NCI-H774 (cell line): ENCODE data around the gene SNW1.
"Not testable (repeated sequence)": the region's sequence is repeated elsewhere in the genome, so short reads cannot be mapped to it uniquely, and the experiment has no call there.

Experiments
- DNase-seq: peaks from one replicate; lab custom pipeline; 2025; lab: John Stamatoyannopoulos, UW

Gene SNW1

GRCh38 chr14:77747425-77747824 lies 13.5 kb downstream of the SNW1 start:
- not testable (repeated sequence) for DNase-seq

- no peak for DNase-seq
Observed at GRCh38 chr14:77746064-77746702, 14.8 kb downstream of the SNW1 start.

- DNase-seq: no peak
Observed at GRCh38 chr14:77741438-77741837, 19.5 kb downstream of the SNW1 start.

GRCh38 chr14:77738559-77739250 lies 22.3 kb downstream of the SNW1 start:
- no peak for DNase-seq

- no peak for DNase-seq
Observed at GRCh38 chr14:77730976-77731497, 29.9 kb downstream of the SNW1 start.

GRCh38 chr14:77722301-77722700 lies 38.7 kb downstream of the SNW1 start:
- DNase-seq: no peak

- no peak for DNase-seq
Observed at GRCh38 chr14:77721437-77721836, 39.5 kb downstream of the SNW1 start.

- DNase-seq: no peak
Observed at GRCh38 chr14:77717608-77718305, 43.2 kb downstream of the SNW1 start.

- no peak for DNase-seq
Observed at GRCh38 chr14:77714926-77715325, 46.0 kb downstream of the SNW1 start.

GRCh38 chr14:77710364-77710763 lies 50.6 kb downstream of the SNW1 start:
- DNase-seq: no peak

- no peak for DNase-seq
Observed at GRCh38 chr14:77709412-77709811, 51.5 kb downstream of the SNW1 start.

GRCh38 chr14:77708749-77709148 lies 52.2 kb downstream of the SNW1 start:
- no peak for DNase-seq

GRCh38 chr14:77707724-77708408 lies 53.1 kb downstream of the SNW1 start, which contains the start of the genes ALKBH1 and SLIRP:
TSS of gene ALKBH1 (minus strand) at chr14:77708023. CDS start at chr14:77708004, 19 bp downstream.
TSS of gene SLIRP (plus strand) at chr14:77708103. CDS start at chr14:77708112, 9 bp downstream.
- DNase-seq: peak; percentile 66

GRCh38 chr14:77707355-77707723 lies 53.6 kb downstream of the SNW1 start:
- no peak for DNase-seq

- DNase-seq: no peak
Observed at GRCh38 chr14:77691259-77691658, 69.7 kb downstream of the SNW1 start.

GRCh38 chr14:77682158-77682553 lies 78.8 kb downstream of the SNW1 start:
- DNase-seq: no peak

- no peak for DNase-seq
Observed at GRCh38 chr14:77681196-77682157, 79.5 kb downstream of the SNW1 start.

GRCh38 chr14:77674931-77675330 lies 86.0 kb downstream of the SNW1 start:
- DNase-seq: peak; percentile 26

- no peak for DNase-seq
Observed at GRCh38 chr14:77673193-77673592, 87.8 kb downstream of the SNW1 start.
